Caco-2 (cell line): Measurements from ENCODE around the gene PRDM10. TPM values are rescaled to one million over a fixed set of nuclear protein-coding genes. Genes with fewer than 3 reads are reported as not detected.

Experiments
- BruUV-seq: library from RNA; stranded (reverse); fragments of 400-500 nt; replicated peaks from 2 replicates; lab custom pipeline; 2021; lab: Mats Ljungman, UMichigan
- CTCF ChIA-PET: fragments of 300-600 bp; sonication (Branson Sonifier 250); formaldehyde crosslinking; loops from one replicate; lab custom pipeline; 2022; ENCODE audit warnings: antibody characterized with exemption; lab: Charles Lee
- POLR2A ChIA-PET: fragments of 300-600 bp; sonication (Branson Sonifier 250); formaldehyde crosslinking; loops from one replicate; lab custom pipeline; 2022; ENCODE audit warnings: antibody characterized with exemption; lab: Charles Lee
- DNase-seq, 2 experiments: peaks; one replicate each; pipeline versions ENCODE4 v3.0.0 to v3.0.0-alpha.2; 2020 to 2022
- H3K27me3 ChIP-seq: replicated peaks from 2 replicates; pipeline ENCODE4 v1.6.0; 2011; ENCODE audit warnings: low read length; ENCODE audit not compliant: control insufficient read depth, insufficient read depth
- H3K36me3 ChIP-seq: 2 replicates; pipeline ENCODE4 v1.5.1; 2011; ENCODE audit warnings: low read length; ENCODE audit not compliant: control insufficient read depth, insufficient read depth
- H3K4me1 ChIP-seq: fragments of 250-450 bp; sonication (Bioruptor Pico); 2 replicates; pipeline ENCODE4 v1.5.1; 2020; ENCODE audit warnings: mild to moderate bottlenecking
- H3K4me3 ChIP-seq: 2 replicates; pipeline ENCODE4 v1.5.1; 2011; ENCODE audit warnings: low read depth, mild to moderate bottlenecking, control low read depth, low read length
- H3K9me3 ChIP-seq: fragments of 250-450 bp; sonication (Bioruptor Pico); 2 replicates; pipeline ENCODE4 v1.5.1; 2020; ENCODE audit warnings: mild to moderate bottlenecking, moderate library complexity
- H3K27ac Mint-ChIP-seq: one replicate; pipeline ENCODE4 v1.8.0; 2022; ENCODE audit warnings: mixed read lengths; ENCODE audit not compliant: unreplicated experiment
- H3K27me3 Mint-ChIP-seq: one replicate; pipeline ENCODE4 v1.8.0; 2022; ENCODE audit warnings: mixed read lengths; ENCODE audit not compliant: insufficient read depth, unreplicated experiment
- H3K36me3 Mint-ChIP-seq: one replicate; pipeline ENCODE4 v1.8.0; 2022; ENCODE audit warnings: mild to moderate bottlenecking, mixed read lengths; ENCODE audit not compliant: insufficient read depth, unreplicated experiment
- H3K4me1 Mint-ChIP-seq: one replicate; pipeline ENCODE4 v1.8.0; 2022; ENCODE audit warnings: low read depth, mixed read lengths; ENCODE audit not compliant: unreplicated experiment
- H3K4me3 Mint-ChIP-seq: one replicate; pipeline ENCODE4 v1.8.0; 2022; ENCODE audit warnings: mild to moderate bottlenecking, moderate library complexity, mixed read lengths; ENCODE audit not compliant: unreplicated experiment
- H3K9me3 Mint-ChIP-seq: one replicate; pipeline ENCODE4 v1.8.0; 2022; ENCODE audit warnings: mixed read lengths; ENCODE audit not compliant: unreplicated experiment
- CTCF ChIP-seq, 2 experiments: fragments of 200-600 bp in 1 of 2; IDR thresholded peaks; 1 replicate in 1 of 2; 2 replicates in 1 of 2; pipeline versions ENCODE4 v1.5.1 to v1.8.0; 2011 to 2022; ENCODE audit warnings: antibody characterized with exemption in 1 of 2, control low read depth in 1 of 2, inconsistent platforms in 1 of 2, low read depth in 1 of 2, low read length in 1 of 2, mild to moderate bottlenecking in 1 of 2, moderate library complexity in 1 of 2; ENCODE audit not compliant: insufficient read depth in 1 of 2, severe bottlenecking in 1 of 2, unreplicated experiment in 1 of 2
- intact Hi-C: fragments of 100-400 bp; cut with micrococcal nuclease; formaldehyde crosslinking; loops from one replicate; pipeline ENCODE4 v1.10.0; 2022; ENCODE audit not compliant: unreplicated experiment
- total RNA-seq: library from RNA; stranded (reverse); gene quantifications from 2 replicates; pipeline ENCODE4 v1.2.3, GENCODE V29; 2022

The PRDM10 gene
- total RNA-seq, 1 experiment from 2014 or later, result 11.8 TPM

DNA sequence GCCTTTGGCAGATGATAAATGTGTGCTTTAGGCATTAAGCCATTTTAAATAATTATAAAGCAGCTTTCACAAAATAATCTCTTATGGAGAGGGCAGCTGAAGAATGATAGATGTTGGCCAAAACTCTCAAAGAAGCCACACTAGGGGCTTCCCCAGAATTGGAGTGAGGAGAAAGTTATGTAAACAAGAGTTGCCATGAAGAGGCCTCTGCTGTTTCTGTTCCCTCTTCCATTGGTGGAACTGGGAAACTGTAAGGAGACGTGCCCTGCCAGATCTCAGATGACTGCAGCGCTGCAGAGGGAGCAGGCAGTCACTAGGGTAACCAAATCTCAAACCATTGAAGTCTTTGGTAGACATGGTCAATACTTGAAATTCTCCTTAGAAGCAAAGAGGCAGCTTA lies 47.6 kb upstream of the PRDM10 start:
- Histone ChIP-seq H3K4me3 (no peak overlapping the region), H3K4me1 (0 out of 2 replicates have a peak, but pooled peaks cover 3% of the 10 kb centered on the region), H3K27me3 (no peaks in the 10 kb centered on the region), H3K9me3 (no peaks in the 10 kb centered on the region; the same call in 1 of the 2 replicates), H3K36me3 (no peaks in the 10 kb centered on the region)
- intact Hi-C loops, result no loop called here
- Mint-ChIP-seq H3K4me1 (no peaks in the 10 kb centered on the region), H3K9me3 (no peaks in the 10 kb centered on the region), H3K27ac (no peak overlapping the region), H3K4me3 (no peak overlapping the region), H3K27me3 (no peaks in the 10 kb centered on the region), H3K36me3 (no peaks in the 10 kb centered on the region)
- ChIA-PET CTCF (interaction anchor here (0.5 kb wide), 1 partner anchor 48 kb away, joined by 4 read pairs; the partner anchor contains the start of gene PRDM10), POLR2A (no interaction called here)
- BruUV-seq, result no TSS peak
- no peak for DNase-seq
- no peak for TF ChIP-seq CTCF (IDR thresholded peaks at IDR 0.05; ENCODE audit: insufficient read depth in 1 of 2, low read depth in 1 of 2, low read length in 1 of 2, severe bottlenecking in 1 of 2, unreplicated experiment in 1 of 2)

GRCh38 chr11:130049328-130049771 lies 46.7 kb upstream of the PRDM10 start:
- ChIA-PET POLR2A (interaction anchor here (0.7 kb wide), 1 partner anchor 9 kb away, joined by 3 read pairs; no protein-coding TSS in a partner anchor), CTCF (no interaction called here)
- Mint-ChIP-seq H3K36me3 (peaks cover 4% of the 10 kb centered on the region), H3K4me3 (no peak overlapping the region), H3K27ac (no peak overlapping the region), H3K27me3 (no peaks in the 10 kb centered on the region), H3K9me3 (no peaks in the 10 kb centered on the region), H3K4me1 (no peaks in the 10 kb centered on the region)
- TF ChIP-seq CTCF (IDR thresholded peaks at IDR 0.05; ENCODE audit: insufficient read depth in 1 of 2, low read depth in 1 of 2, low read length in 1 of 2, severe bottlenecking in 1 of 2, unreplicated experiment in 1 of 2), result no peak
- Histone ChIP-seq H3K9me3 (peaks cover 5% of the 10 kb centered on the region; the same call in 1 of the 2 replicates), H3K4me1 (0 out of 2 replicates have a peak, but pooled peaks cover 3% of the 10 kb centered on the region), H3K27me3 (no peaks in the 10 kb centered on the region), H3K4me3 (no peak overlapping the region), H3K36me3 (no peaks in the 10 kb centered on the region)
- BruUV-seq, result no TSS peak
- intact Hi-C loops, result loop anchor here (1.0 kb wide), 1 partner anchor 20 kb away; the partner anchor contains the start of gene APLP2
- DNase-seq, result no peak

GRCh38 chr11:130047141-130047540 lies 44.5 kb upstream of the PRDM10 start:
- Mint-ChIP-seq H3K27me3 (no peaks in the 10 kb centered on the region), H3K4me1 (peaks cover 10% of the 10 kb centered on the region), H3K4me3 (no peak overlapping the region), H3K36me3 (peaks cover 6% of the 10 kb centered on the region), H3K27ac (no peak overlapping the region), H3K9me3 (no peaks in the 10 kb centered on the region)
- DNase-seq, result no peak
- CTCF ChIA-PET, result interaction anchor here (1.2 to 1.5 kb wide), 2 partner anchors 15 to 85 kb away, joined by 3 to 4 read pairs; no protein-coding TSS in a partner anchor
- POLR2A ChIA-PET, result no interaction called here
- no peaks in the 10 kb centered on the region for H3K36me3 ChIP-seq
- TF ChIP-seq CTCF (IDR thresholded peaks at IDR 0.05; ENCODE audit: insufficient read depth in 1 of 2, low read depth in 1 of 2, low read length in 1 of 2, severe bottlenecking in 1 of 2, unreplicated experiment in 1 of 2), result no peak
- no peaks in the 10 kb centered on the region for H3K27me3 ChIP-seq
- 0 out of 2 replicates have a peak, but pooled peaks cover 3% of the 10 kb centered on the region for H3K4me1 ChIP-seq
- H3K9me3 ChIP-seq, result peaks cover 5% of the 10 kb centered on the region; the same call in 1 of the 2 replicates
- no TSS peak for BruUV-seq
- intact Hi-C loops, result no loop called here
- no peak overlapping the region for H3K4me3 ChIP-seq
